Measurements from ENCODE around the gene ALG11. TPM values are rescaled to one million over a fixed set of nuclear protein-coding genes. Genes with fewer than 3 reads are reported as not detected.
A peak's percentile ranks its signal among the peaks of the same experiment; 100 is the strongest.

The ALG11 gene
- total RNA-seq, 1 donor from 2014 or later: 22.7 TPM

- no peaks in the 10 kb centered on the region for H3K36me3 ChIP-seq
- intact Hi-C loops (cut with micrococcal nuclease): loop anchor here (5.0 kb wide), 1 partner anchor 124 kb away; the partner anchor contains the start of gene NEK5
- H3K9me3 ChIP-seq (replicated peaks): no peaks in the 10 kb centered on the region
- no peaks in the 10 kb centered on the region for H3K27me3 ChIP-seq (ENCODE audit: low read depth)
- peaks cover 18% of the 10 kb centered on the region for H3K4me1 ChIP-seq
- DNase-seq: no peak
- no peak overlapping the region for H3K4me3 ChIP-seq
- no peak overlapping the region for H3K27ac ChIP-seq (replicated peaks)
- no peak for TF ChIP-seq CTCF (IDR thresholded peaks at IDR 0.05; ENCODE audit: borderline replicate concordance)
These were observed 8.7 kb upstream of the ALG11 start for GRCh38 chr13:52003541-52003940.

GRCh38 chr13:52004511-52005170, 7.6 kb upstream of the ALG11 start:
- no peak for DNase-seq
- H3K4me1 ChIP-seq: peaks cover 7% of the 10 kb centered on the region
- H3K36me3 ChIP-seq: no peaks in the 10 kb centered on the region
- H3K4me3 ChIP-seq: no peak overlapping the region
- intact Hi-C loops (cut with micrococcal nuclease): loop anchor here (5.0 kb wide), 1 partner anchor 123 kb away; the partner anchor contains the start of gene NEK5
- H3K27me3 ChIP-seq (ENCODE audit: low read depth): no peaks in the 10 kb centered on the region
- H3K27ac ChIP-seq (replicated peaks): no peak overlapping the region
- H3K9me3 ChIP-seq (replicated peaks): no peaks in the 10 kb centered on the region
- TF ChIP-seq CTCF (IDR thresholded peaks at IDR 0.05; ENCODE audit: borderline replicate concordance): no peak

- Histone ChIP-seq H3K4me3 (no peak overlapping the region), H3K9me3 (replicated peaks) (no peaks in the 10 kb centered on the region), H3K27ac (replicated peaks) (no peak overlapping the region), H3K36me3 (no peaks in the 10 kb centered on the region), H3K27me3 (ENCODE audit: low read depth) (no peaks in the 10 kb centered on the region), H3K4me1 (peaks cover 13% of the 10 kb centered on the region)
- intact Hi-C loops (cut with micrococcal nuclease): no loop called here
- no peak for TF ChIP-seq CTCF (IDR thresholded peaks at IDR 0.05; ENCODE audit: borderline replicate concordance)
- no peak for DNase-seq
These were observed 6.2 kb upstream of the ALG11 start for GRCh38 chr13:52005841-52006522.

GRCh38 chr13:52006523-52007245, 5.5 kb upstream of the ALG11 start:
- intact Hi-C loops (cut with micrococcal nuclease): no loop called here
- DNase-seq: no peak
- Histone ChIP-seq H3K36me3 (no peaks in the 10 kb centered on the region), H3K9me3 (replicated peaks) (no peaks in the 10 kb centered on the region), H3K4me1 (peaks cover 20% of the 10 kb centered on the region), H3K27me3 (ENCODE audit: low read depth) (no peaks in the 10 kb centered on the region), H3K27ac (replicated peaks) (no peak overlapping the region), H3K4me3 (no peak overlapping the region)
- TF ChIP-seq CTCF (IDR thresholded peaks at IDR 0.05; ENCODE audit: borderline replicate concordance): no peak

GRCh38 chr13:52009946-52010345, 2.3 kb upstream of the ALG11 start:
- H3K4me3 ChIP-seq: peak overlapping the region; percentile 97

More at GRCh38 chr13:52009946-52010345, 2.3 kb upstream of the ALG11 start:
- Histone ChIP-seq H3K4me1 (peaks cover 47% of the 10 kb centered on the region), H3K36me3 (no peaks in the 10 kb centered on the region), H3K27ac (replicated peaks) (no peak overlapping the region), H3K9me3 (replicated peaks) (no peaks in the 10 kb centered on the region), H3K27me3 (ENCODE audit: low read depth) (no peaks in the 10 kb centered on the region)
- no peak for DNase-seq
- TF ChIP-seq CTCF (IDR thresholded peaks at IDR 0.05; ENCODE audit: borderline replicate concordance): no peak
- intact Hi-C loops (cut with micrococcal nuclease): no loop called here
